Measurements from ENCODE around the gene RAB14. TPM values are rescaled to one million over a fixed set of nuclear protein-coding genes. Genes with fewer than 3 reads are reported as not detected.
A peak's percentile ranks its signal among the peaks of the same experiment; 100 is the strongest.
"Not testable (repeated sequence)": the region's sequence is repeated elsewhere in the genome, so short reads cannot be mapped to it uniquely, and the experiment has no call there.

Gene RAB14
- total RNA-seq, 1 experiment from 2014 or later, result 36.0 TPM

GRCh38 chr9:121179930-121180681 is 21.6 kb downstream of the RAB14 start:
- ATAC-seq (no peak), DNase-seq (ENCODE audit: low spot score) (no peak)
- no peak overlapping the region for H3K4me3 Mint-ChIP-seq
- H3K36me3 Mint-ChIP-seq, result peaks cover 21% of the 10 kb centered on the region
- no peaks in the 10 kb centered on the region for H3K27me3 Mint-ChIP-seq (ENCODE audit: low read depth)
- H3K27ac Mint-ChIP-seq, result no peak overlapping the region
- no peaks in the 10 kb centered on the region for H3K9me3 Mint-ChIP-seq
- no peak for TF ChIP-seq ATF1 (CRISPR knock-in tag; IDR thresholded peaks at IDR 0.05)
- no peak for TF ChIP-seq SMAD3 (CRISPR knock-in tag; IDR thresholded peaks at IDR 0.05; ENCODE audit: borderline replicate concordance)
- POLR2A ChIA-PET, result no interaction called here
- CTCF ChIA-PET, result no interaction called here
- H3K4me1 Mint-ChIP-seq, result no peaks in the 10 kb centered on the region

GRCh38 chr9:121179373-121179721 is 22.3 kb downstream of the RAB14 start:
- CTCF ChIA-PET, H3K4me3 Mint-ChIP-seq: not testable (repeated sequence)
- peaks cover 21% of the 10 kb centered on the region for H3K36me3 Mint-ChIP-seq

GRCh38 chr9:121178676-121179372 is 22.8 kb downstream of the RAB14 start:
- no peak overlapping the region for H3K27ac Mint-ChIP-seq
- no peaks in the 10 kb centered on the region for H3K4me1 Mint-ChIP-seq
- DNase-seq (ENCODE audit: low spot score), result no peak
- H3K36me3 Mint-ChIP-seq, result peaks cover 21% of the 10 kb centered on the region
- POLR2A ChIA-PET, result no interaction called here
- no peak for TF ChIP-seq NR3C1 (CRISPR knock-in tag; conservative IDR thresholded peaks at IDR 0.05; ENCODE audit: low read depth)
- no peak for TF ChIP-seq GABPB1 (CRISPR knock-in tag; IDR thresholded peaks at IDR 0.05)
- no peak for TF ChIP-seq OVOL2 (CRISPR knock-in tag; IDR thresholded peaks at IDR 0.05; ENCODE audit: borderline replicate concordance)
- TF ChIP-seq ZNF671 (CRISPR knock-in tag; IDR thresholded peaks at IDR 0.05), result no peak
- no peak for TF ChIP-seq RELA (CRISPR knock-in tag; IDR thresholded peaks at IDR 0.05; ENCODE audit: borderline replicate concordance)
- no peak for TF ChIP-seq ERG (CRISPR knock-in tag; IDR thresholded peaks at IDR 0.05)
- no peak for TF ChIP-seq CBFB (CRISPR knock-in tag; IDR thresholded peaks at IDR 0.05; ENCODE audit: low read depth)
- TF ChIP-seq PRDM15 (CRISPR knock-in tag; IDR thresholded peaks at IDR 0.05), result no peak
- no peak for TF ChIP-seq TEAD1 (CRISPR knock-in tag; IDR thresholded peaks at IDR 0.05)
- no peak for TF ChIP-seq KAT7 (CRISPR knock-in tag; IDR thresholded peaks at IDR 0.05; ENCODE audit: borderline replicate concordance)
- TF ChIP-seq ATF1 (CRISPR knock-in tag; IDR thresholded peaks at IDR 0.05), result no peak
- TF ChIP-seq E2F1 (CRISPR knock-in tag; IDR thresholded peaks at IDR 0.05), result no peak
- ATAC-seq, result no peak
- no peaks in the 10 kb centered on the region for H3K27me3 Mint-ChIP-seq (ENCODE audit: low read depth)
- CTCF ChIA-PET, result no interaction called here
- H3K4me3 Mint-ChIP-seq, result no peak overlapping the region
- H3K9me3 Mint-ChIP-seq, result no peaks in the 10 kb centered on the region

More at GRCh38 chr9:121179373-121179721, 22.3 kb downstream of the RAB14 start:
- TF ChIP-seq GABPB1 (CRISPR knock-in tag; IDR thresholded peaks at IDR 0.05), result peak; percentile 93
- H3K27ac Mint-ChIP-seq; ATAC-seq; H3K27me3 Mint-ChIP-seq (ENCODE audit: low read depth); H3K4me1 Mint-ChIP-seq; H3K9me3 Mint-ChIP-seq; DNase-seq (ENCODE audit: low spot score); POLR2A ChIA-PET: not testable (repeated sequence)
